MM.1S (cell line): ENCODE data around the gene HRH2.

Experiments
- DNase-seq: peaks from one replicate; pipeline ENCODE4 v3.0.0-alpha.2; 2015
- H2AFZ ChIP-seq: fragments of 300-600 bp; sonication (generic); 2 replicates; pipeline ENCODE4 v1.6.0; 2016; ENCODE audit warnings: antibody characterized with exemption, low read length
- H3F3A ChIP-seq: fragments of 300-600 bp; sonication (generic); 2 replicates; pipeline ENCODE4 v1.6.1; 2016; ENCODE audit warnings: mild to moderate bottlenecking, antibody characterized with exemption, low read length, moderate library complexity, mixed read lengths; ENCODE audit not compliant: insufficient read depth
- H3K27ac ChIP-seq: fragments of 300-600 bp; sonication (generic); 2 replicates; pipeline ENCODE4 v1.5.1; 2016; ENCODE audit warnings: mild to moderate bottlenecking, low read length
- H3K27me3 ChIP-seq: fragments of 300-600 bp; sonication (generic); replicated peaks from 2 replicates; pipeline ENCODE4 v1.6.0; 2016; ENCODE audit warnings: low read length; ENCODE audit not compliant: insufficient read depth
- H3K36me3 ChIP-seq: fragments of 300-600 bp; sonication (generic); replicated peaks from 2 replicates; pipeline ENCODE4 v1.6.1; 2016; ENCODE audit warnings: mild to moderate bottlenecking, low read length, mixed read lengths; ENCODE audit not compliant: insufficient read depth
- H3K4me1 ChIP-seq: fragments of 300-600 bp; sonication (generic); 2 replicates; pipeline ENCODE4 v1.6.1; 2016; ENCODE audit warnings: low read length, mixed read lengths
- H3K4me2 ChIP-seq: fragments of 300-600 bp; sonication (generic); 2 replicates; pipeline ENCODE4 v1.6.0; 2016; ENCODE audit warnings: low read depth, low read length
- H3K4me3 ChIP-seq: fragments of 300-600 bp; sonication (generic); 2 replicates; pipeline ENCODE4 v1.5.1; 2016; ENCODE audit warnings: low read length, mixed read lengths
- H3K79me2 ChIP-seq: fragments of 300-600 bp; sonication (generic); 2 replicates; pipeline ENCODE4 v1.6.1; 2016; ENCODE audit warnings: mixed run types, low read length, mixed read lengths
- H3K9ac ChIP-seq: fragments of 300-600 bp; sonication (generic); 2 replicates; pipeline ENCODE4 v1.6.1; 2016; ENCODE audit warnings: low read length, mixed read lengths
- H3K9me2 ChIP-seq: fragments of 300-600 bp; sonication (generic); replicated peaks from 2 replicates; pipeline ENCODE4 v1.6.1; 2016; ENCODE audit warnings: mild to moderate bottlenecking, low read length, mixed read lengths; ENCODE audit not compliant: insufficient read depth
- H3K9me3 ChIP-seq: fragments of 300-600 bp; sonication (generic); replicated peaks from 2 replicates; pipeline ENCODE4 v1.6.1; 2016; ENCODE audit warnings: mild to moderate bottlenecking, low read length, mixed read lengths; ENCODE audit not compliant: insufficient read depth
- H4K20me1 ChIP-seq: fragments of 300-600 bp; sonication (generic); 2 replicates; pipeline ENCODE4 v1.6.1; 2016; ENCODE audit warnings: mild to moderate bottlenecking, low read length, moderate library complexity, mixed read lengths; ENCODE audit not compliant: insufficient read depth
- CTCF ChIP-seq: fragments of 300-600 bp; sonication (generic); IDR thresholded peaks from 2 replicates; pipeline ENCODE4 v1.5.1; 2016; ENCODE audit warnings: antibody characterized with exemption, low read length, mixed read lengths
- EZH2 ChIP-seq: fragments of 300-600 bp; sonication (generic); optimal IDR thresholded peaks from 2 replicates; pipeline ENCODE3; 2017; ENCODE audit warnings: low read depth, mild to moderate bottlenecking, antibody characterized with exemption, low read length, mixed read lengths
- EZH2phosphoT487 ChIP-seq: fragments of 300-600 bp; sonication (generic); IDR thresholded peaks from 2 replicates; pipeline ENCODE4 v1.6.1; 2018; ENCODE audit warnings: antibody characterized with exemption, low read length

Gene HRH2

GRCh38 chr5:175668006-175668405 is 10.1 kb downstream of the HRH2 start:
- Histone ChIP-seq H3F3A (no peaks in the 10 kb centered on the region), H3K4me2 (no peak overlapping the region), H3K4me3 (no peak overlapping the region), H3K9me3 (no peaks in the 10 kb centered on the region), H3K36me3 (peaks cover 4% of the 10 kb centered on the region; the same call in 1 of the 2 replicates), H3K27ac (no peak overlapping the region), H3K9ac (no peak overlapping the region), H3K4me1 (no peaks in the 10 kb centered on the region), H4K20me1 (peaks cover 39% of the 10 kb centered on the region), H2AFZ (no peak overlapping the region), H3K79me2 (peaks cover 100% of the 10 kb centered on the region), H3K9me2 (no peaks in the 10 kb centered on the region), H3K27me3 (no peaks in the 10 kb centered on the region)
- TF ChIP-seq EZH2phosphoT487 (no peak), CTCF (no peak), EZH2 (no peak)
- no peak for DNase-seq

GRCh38 chr5:175670372-175670771 is 12.5 kb downstream of the HRH2 start:
- TF ChIP-seq EZH2: no peak
- no peak for TF ChIP-seq CTCF
- TF ChIP-seq EZH2phosphoT487: no peak
- Histone ChIP-seq H3K4me3 (no peak overlapping the region), H4K20me1 (peaks cover 33% of the 10 kb centered on the region), H3K36me3 (peaks cover 4% of the 10 kb centered on the region; the same call in 1 of the 2 replicates), H3K9ac (no peak overlapping the region), H3K27ac (no peak overlapping the region), H2AFZ (no peak overlapping the region), H3K4me2 (no peak overlapping the region), H3K9me2 (no peaks in the 10 kb centered on the region), H3K4me1 (no peaks in the 10 kb centered on the region), H3F3A (no peaks in the 10 kb centered on the region), H3K27me3 (no peaks in the 10 kb centered on the region), H3K79me2 (peaks cover 100% of the 10 kb centered on the region), H3K9me3 (no peaks in the 10 kb centered on the region)
- DNase-seq: no peak

- Histone ChIP-seq H4K20me1 (peaks cover 29% of the 10 kb centered on the region), H2AFZ (no peak overlapping the region), H3F3A (no peaks in the 10 kb centered on the region), H3K9me2 (no peaks in the 10 kb centered on the region), H3K9ac (no peak overlapping the region), H3K4me2 (no peak overlapping the region), H3K9me3 (no peaks in the 10 kb centered on the region), H3K4me3 (no peak overlapping the region), H3K36me3 (peaks cover 4% of the 10 kb centered on the region; the same call in 1 of the 2 replicates), H3K27me3 (no peaks in the 10 kb centered on the region), H3K79me2 (peaks cover 100% of the 10 kb centered on the region), H3K4me1 (no peaks in the 10 kb centered on the region), H3K27ac (no peak overlapping the region)
- no peak for DNase-seq
- TF ChIP-seq EZH2phosphoT487 (no peak), EZH2 (no peak), CTCF (no peak)
Observed at GRCh38 chr5:175671013-175671412, 13.1 kb downstream of the HRH2 start.
